ENCODE data around the gene F7.

F7 gene

DNA sequence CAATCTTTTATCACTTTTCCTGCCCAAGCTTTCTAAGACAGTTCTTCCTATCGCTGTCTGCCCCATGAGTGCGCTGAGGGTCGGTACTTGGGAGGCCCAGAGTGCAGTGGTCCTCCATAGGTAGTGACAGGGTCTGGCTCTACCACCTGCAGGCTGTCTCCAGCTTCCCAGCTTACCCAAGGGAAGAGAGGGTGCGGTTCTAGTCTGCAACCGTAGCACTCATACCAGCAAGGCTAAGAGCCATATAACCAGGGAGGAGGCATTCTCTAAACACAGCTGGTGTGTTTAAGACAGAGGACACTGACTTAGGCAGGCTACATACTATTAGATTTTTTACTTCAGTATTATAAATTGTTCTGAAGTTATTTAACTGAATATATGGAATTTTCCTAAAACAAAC is 61.1 kb downstream of the F7 start:
- no peaks in the 10 kb centered on the region for H3K9me3 ChIP-seq (ENCODE audit: low read depth, low read length)
- no peak overlapping the region for H3K27ac ChIP-seq
- H3K36me3 ChIP-seq (ENCODE audit: insufficient read depth, low read length), result peaks cover 19% of the 10 kb centered on the region; the same call in 1 of the 2 replicates
- TF ChIP-seq EZH2 (IDR thresholded peaks at IDR 0.05) (no peak), POLR2AphosphoS5 (IDR thresholded peaks at IDR 0.05; ENCODE audit: borderline replicate concordance, low read depth, low read length) (no peak), FOXP2 (optimal IDR thresholded peaks at IDR 0.05; ENCODE audit: control extremely low read depth, extremely low read length, insufficient read depth) (no peak)
- DNase-seq (ENCODE audit: low read depth, low spot score), result no peak
- H3K9ac ChIP-seq (ENCODE audit: insufficient read length), result no peak overlapping the region
- H3K4me3 ChIP-seq, result no peak overlapping the region

- H3K36me3 ChIP-seq (ENCODE audit: insufficient read depth, low read length), result peaks cover 23% of the 10 kb centered on the region; the same call in 1 of the 2 replicates
- no peak for DNase-seq (ENCODE audit: low read depth, low spot score)
- no peak overlapping the region for H3K4me3 ChIP-seq
- no peak overlapping the region for H3K27ac ChIP-seq
- TF ChIP-seq POLR2AphosphoS5 (IDR thresholded peaks at IDR 0.05; ENCODE audit: borderline replicate concordance, low read depth, low read length), result no peak
- no peak for TF ChIP-seq FOXP2 (optimal IDR thresholded peaks at IDR 0.05; ENCODE audit: control extremely low read depth, extremely low read length, insufficient read depth)
- TF ChIP-seq EZH2 (IDR thresholded peaks at IDR 0.05), result no peak
- no peaks in the 10 kb centered on the region for H3K9me3 ChIP-seq (ENCODE audit: low read depth, low read length)
- no peak overlapping the region for H3K9ac ChIP-seq (ENCODE audit: insufficient read length)
Measured at GRCh38 chr13:113167155-113167554, 61.6 kb downstream of the F7 start.

GRCh38 chr13:113167575-113167974 is 62.0 kb downstream of the F7 start:
- H3K4me3 ChIP-seq, result no peak overlapping the region
- H3K36me3 ChIP-seq (ENCODE audit: insufficient read depth, low read length), result peaks cover 28% of the 10 kb centered on the region; the same call in 1 of the 2 replicates
- H3K9me3 ChIP-seq (ENCODE audit: low read depth, low read length), result no peaks in the 10 kb centered on the region
- TF ChIP-seq EZH2 (IDR thresholded peaks at IDR 0.05), result no peak
- no peak for TF ChIP-seq FOXP2 (optimal IDR thresholded peaks at IDR 0.05; ENCODE audit: control extremely low read depth, extremely low read length, insufficient read depth)
- no peak for TF ChIP-seq POLR2AphosphoS5 (IDR thresholded peaks at IDR 0.05; ENCODE audit: borderline replicate concordance, low read depth, low read length)
- no peak overlapping the region for H3K27ac ChIP-seq
- DNase-seq (ENCODE audit: low read depth, low spot score), result no peak
- no peak overlapping the region for H3K9ac ChIP-seq (ENCODE audit: insufficient read length)

DNA sequence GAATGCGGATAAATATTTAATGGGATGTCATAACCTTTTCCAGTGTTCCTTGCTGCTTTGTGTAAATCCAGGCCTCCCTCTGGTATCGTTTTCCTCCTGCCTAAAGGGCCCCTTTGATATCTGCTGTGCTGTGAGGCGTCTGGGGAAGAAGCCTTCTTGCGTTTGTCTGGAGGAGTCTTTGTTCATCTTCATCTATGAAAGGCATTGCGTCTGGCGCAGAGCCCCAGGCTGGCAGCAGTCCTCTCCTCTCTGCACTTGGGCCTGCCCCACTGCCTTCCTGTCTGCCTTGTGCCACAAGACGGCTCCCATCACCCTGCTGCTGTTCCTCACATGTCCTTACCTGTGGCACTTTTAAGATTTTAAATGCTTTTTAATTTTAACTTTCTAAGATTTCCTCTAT is 62.6 kb downstream of the F7 start:
- no peak for TF ChIP-seq EZH2 (IDR thresholded peaks at IDR 0.05)
- no peak for TF ChIP-seq FOXP2 (optimal IDR thresholded peaks at IDR 0.05; ENCODE audit: control extremely low read depth, extremely low read length, insufficient read depth)
- TF ChIP-seq POLR2AphosphoS5 (IDR thresholded peaks at IDR 0.05; ENCODE audit: borderline replicate concordance, low read depth, low read length), result no peak
- H3K27ac ChIP-seq, result no peak overlapping the region
- no peaks in the 10 kb centered on the region for H3K9me3 ChIP-seq (ENCODE audit: low read depth, low read length)
- H3K4me3 ChIP-seq, result no peak overlapping the region
- DNase-seq (ENCODE audit: low read depth, low spot score), result no peak
- H3K36me3 ChIP-seq (ENCODE audit: insufficient read depth, low read length), result peaks cover 30% of the 10 kb centered on the region; the same call in 1 of the 2 replicates
- H3K9ac ChIP-seq (ENCODE audit: insufficient read length), result no peak overlapping the region

GRCh38 chr13:113169277-113170272 is 64.0 kb downstream of the F7 start:
- DNase-seq (ENCODE audit: low read depth, low spot score), result no peak
- H3K36me3 ChIP-seq (ENCODE audit: insufficient read depth, low read length), result peaks cover 35% of the 10 kb centered on the region; the same call in 1 of the 2 replicates

More at GRCh38 chr13:113169277-113170272, 64.0 kb downstream of the F7 start:
- TF ChIP-seq EZH2 (IDR thresholded peaks at IDR 0.05), result no peak
- no peak for TF ChIP-seq POLR2AphosphoS5 (IDR thresholded peaks at IDR 0.05; ENCODE audit: borderline replicate concordance, low read depth, low read length)
- no peak for TF ChIP-seq FOXP2 (optimal IDR thresholded peaks at IDR 0.05; ENCODE audit: control extremely low read depth, extremely low read length, insufficient read depth)
- no peak overlapping the region for H3K27ac ChIP-seq
- no peak overlapping the region for H3K9ac ChIP-seq (ENCODE audit: insufficient read length)
- no peak overlapping the region for H3K4me3 ChIP-seq
- H3K9me3 ChIP-seq (ENCODE audit: low read depth, low read length), result no peaks in the 10 kb centered on the region
